Prostate gland (tissue), 2 donors: ENCODE results near the gene EPS8. TPM values are rescaled to one million over a fixed set of nuclear protein-coding genes. Genes with fewer than 3 reads are reported as not detected.
"Not testable (repeated sequence)": the region's sequence is repeated elsewhere in the genome, so short reads cannot be mapped to it uniquely, and the experiment has no call there.

Experiments
- DNase-seq: peaks from one replicate; pipeline ENCODE4 v3.0.0-alpha.2; 2019; ENCODE audit warnings: low spot score
- H3K27ac ChIP-seq, 2 donors: fragments of 200-600 bp; sonication (generic); 2 replicates each; pipeline ENCODE4 v1.5.1; 2017 to 2019
- H3K27me3 ChIP-seq: fragments of 200-600 bp; sonication (generic); replicated peaks from 2 replicates; pipeline ENCODE4 v1.5.1; 2019; ENCODE audit not compliant: insufficient read depth
- H3K36me3 ChIP-seq, 2 donors: fragments of 200-600 bp; sonication (generic); 1 replicate in 1 of 2; 2 replicates in 1 of 2; pipeline versions ENCODE4 v1.5.1 to v1.8.1; 2017 to 2019
- H3K4me1 ChIP-seq: fragments of 200-600 bp; sonication (generic); replicated peaks from 2 replicates; pipeline ENCODE4 v1.5.1; 2019
- H3K4me3 ChIP-seq, 2 donors: fragments of 200-600 bp; sonication (generic); 2 replicates each; pipeline ENCODE4 v1.5.1; 2017 to 2019
- H3K9me3 ChIP-seq: fragments of 200-600 bp; sonication (generic); 2 replicates; pipeline ENCODE4 v1.5.1; 2017
- POLR2A ChIP-seq: fragments of 450-650 bp; IDR thresholded peaks from one replicate; pipeline ENCODE4 v1.6.1; 2016; ENCODE audit warnings: antibody characterized with exemption, mild to moderate bottlenecking
- POLR2AphosphoS5 ChIP-seq: sonication (generic); formaldehyde crosslinking; IDR thresholded peaks from one replicate; pipeline ENCODE4 v1.6.1; 2017; ENCODE audit warnings: antibody characterized with exemption
- WGBS: methylation state at CpG from one replicate; pipeline ENCODE4 v1.1.5; 2018; 5-methylcytosine and 5-hydroxymethylcytosine counted together
- intact Hi-C: fragments of 100-400 bp; cut with DNase I; formaldehyde crosslinking; loops from one replicate; pipeline ENCODE4 v1.14.2; 2022
- total RNA-seq, 2 donors: library from RNA; depleted of rRNA; stranded (reverse); fragments of >200 nt; gene quantifications; one replicate each; pipeline ENCODE4 v1.1.0, GENCODE V29; 2016
- TF ChIP-seq, protein P1 (sequence below), 4 experiments: fragments of 200-600 bp in 2 of 4; fragments of 450-650 bp in 2 of 4; sonication (generic) in 2 of 4; IDR thresholded peaks; 1 replicate in 3 of 4; 2 replicates in 1 of 4; pipeline ENCODE4 v1.5.1; 2016 to 2019; ENCODE audit warnings: antibody characterized with exemption in 4 of 4, mild to moderate bottlenecking in 2 of 4, moderate library complexity in 2 of 4

EPS8 gene
- total RNA-seq, 2 donors from 2014 or later: 47.5 to 67.4 TPM

DNA sequence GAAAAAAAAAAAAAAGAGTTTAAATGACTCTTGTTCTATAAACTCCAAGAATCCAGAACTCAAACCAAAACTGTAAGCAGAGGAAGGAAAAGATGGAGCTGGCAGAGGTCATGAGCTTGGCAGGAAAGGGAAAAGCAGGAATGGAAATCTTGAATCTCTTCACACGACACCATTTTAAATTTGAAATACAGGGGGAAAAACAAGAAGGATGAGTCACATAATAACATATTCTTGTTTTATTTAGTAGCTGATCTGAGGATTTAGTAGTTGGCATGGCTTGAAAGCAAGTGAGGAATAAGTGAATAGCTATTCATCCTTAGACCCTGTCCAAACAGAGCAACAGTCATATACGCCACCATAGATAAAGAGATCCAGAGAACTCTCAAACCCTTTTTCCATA lies 35.0 kb downstream of the EPS8 start:
- Histone ChIP-seq H3K27ac (no peak overlapping the region), H3K4me1 (no peaks in the 10 kb centered on the region), H3K9me3 (no peaks in the 10 kb centered on the region), H3K4me3 (no peak overlapping the region), H3K27me3 (no peaks in the 10 kb centered on the region), H3K36me3 (no peaks in the 10 kb centered on the region)
- TF ChIP-seq POLR2AphosphoS5 (no peak), POLR2A (no peak)
- TF ChIP-seq, protein P1, sequence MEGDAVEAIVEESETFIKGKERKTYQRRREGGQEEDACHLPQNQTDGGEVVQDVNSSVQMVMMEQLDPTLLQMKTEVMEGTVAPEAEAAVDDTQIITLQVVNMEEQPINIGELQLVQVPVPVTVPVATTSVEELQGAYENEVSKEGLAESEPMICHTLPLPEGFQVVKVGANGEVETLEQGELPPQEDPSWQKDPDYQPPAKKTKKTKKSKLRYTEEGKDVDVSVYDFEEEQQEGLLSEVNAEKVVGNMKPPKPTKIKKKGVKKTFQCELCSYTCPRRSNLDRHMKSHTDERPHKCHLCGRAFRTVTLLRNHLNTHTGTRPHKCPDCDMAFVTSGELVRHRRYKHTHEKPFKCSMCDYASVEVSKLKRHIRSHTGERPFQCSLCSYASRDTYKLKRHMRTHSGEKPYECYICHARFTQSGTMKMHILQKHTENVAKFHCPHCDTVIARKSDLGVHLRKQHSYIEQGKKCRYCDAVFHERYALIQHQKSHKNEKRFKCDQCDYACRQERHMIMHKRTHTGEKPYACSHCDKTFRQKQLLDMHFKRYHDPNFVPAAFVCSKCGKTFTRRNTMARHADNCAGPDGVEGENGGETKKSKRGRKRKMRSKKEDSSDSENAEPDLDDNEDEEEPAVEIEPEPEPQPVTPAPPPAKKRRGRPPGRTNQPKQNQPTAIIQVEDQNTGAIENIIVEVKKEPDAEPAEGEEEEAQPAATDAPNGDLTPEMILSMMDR (IDR thresholded peaks at IDR 0.05): no peak
- no peak for DNase-seq
- WGBS: 58% methylated on average over 2 of the region's 2 CpGs
- intact Hi-C loops: no loop called here

DNA sequence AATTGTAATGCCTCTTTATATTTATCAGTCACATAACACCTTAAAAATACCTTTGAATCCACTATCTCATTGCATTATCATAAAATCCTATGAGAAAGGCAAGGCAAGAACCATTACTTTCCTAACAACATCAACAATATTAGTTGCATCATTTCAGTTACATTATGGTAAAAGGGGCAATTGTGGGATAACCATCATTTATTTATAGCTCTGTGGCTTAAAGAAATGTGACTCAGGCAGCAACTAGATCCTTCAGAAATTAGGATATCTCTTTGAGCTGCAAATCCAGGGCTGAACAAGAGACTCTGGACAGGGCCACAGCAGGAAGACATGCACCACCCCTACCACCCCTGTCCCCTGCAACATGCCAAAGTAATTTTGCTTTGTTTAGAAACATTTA lies 36.4 kb downstream of the EPS8 start:
- Histone ChIP-seq H3K4me1 (no peaks in the 10 kb centered on the region), H3K36me3 (no peaks in the 10 kb centered on the region), H3K9me3 (no peaks in the 10 kb centered on the region), H3K27me3 (no peaks in the 10 kb centered on the region), H3K27ac (no peak overlapping the region), H3K4me3 (no peak overlapping the region)
- intact Hi-C loops: no loop called here
- no peak for DNase-seq
- TF ChIP-seq POLR2A (no peak), POLR2AphosphoS5 (no peak)
- TF ChIP-seq, protein P1 (IDR thresholded peaks at IDR 0.05): no peak

DNA sequence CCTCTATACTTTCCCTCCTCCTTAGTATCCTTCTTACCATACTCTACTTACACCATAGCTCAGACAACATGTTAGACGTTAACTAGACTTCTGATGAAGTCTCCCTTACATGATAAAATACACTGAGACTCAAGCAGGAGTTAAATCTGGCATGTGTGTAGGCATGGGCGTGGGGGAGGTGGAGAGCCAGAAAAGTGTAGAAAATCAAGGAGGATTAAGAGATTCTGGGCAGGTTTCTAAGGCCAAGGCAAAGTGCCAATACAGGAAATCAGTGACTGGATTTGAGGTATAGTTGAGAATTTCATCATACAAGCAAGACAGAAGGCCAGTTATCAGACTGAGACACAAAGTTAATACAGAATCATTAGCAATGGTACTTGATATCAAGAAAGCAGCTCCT lies 37.4 kb downstream of the EPS8 start:
- H3K9me3 ChIP-seq: no peaks in the 10 kb centered on the region

DNA sequence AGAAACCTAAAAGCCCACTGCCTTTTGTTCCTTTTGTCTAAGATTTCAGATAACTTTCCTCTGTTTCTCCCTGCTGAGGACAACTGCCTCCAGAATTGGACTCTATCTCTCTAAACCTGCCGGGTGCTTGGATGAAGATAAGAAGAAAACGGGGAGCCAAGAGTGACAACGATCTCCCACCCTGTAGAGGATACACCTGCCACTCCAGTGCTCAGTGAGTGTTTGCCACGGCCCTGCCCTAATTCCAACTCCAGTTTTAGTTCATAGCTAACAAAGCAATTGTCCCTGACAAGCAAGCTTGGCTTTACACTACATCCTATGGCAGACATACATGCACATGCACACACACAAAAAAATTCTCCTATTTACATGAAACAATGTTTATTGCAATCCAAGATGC lies 39.3 kb downstream of the EPS8 start:
- Histone ChIP-seq H3K27ac (no peak overlapping the region), H3K9me3 (no peaks in the 10 kb centered on the region), H3K4me3 (no peak overlapping the region), H3K27me3 (no peaks in the 10 kb centered on the region), H3K4me1 (no peaks in the 10 kb centered on the region), H3K36me3 (no peaks in the 10 kb centered on the region)
- 74% methylated on average over 4 of the region's 4 CpGs for WGBS
- DNase-seq: no peak
- intact Hi-C loops: no loop called here
- TF ChIP-seq POLR2AphosphoS5 (no peak), POLR2A (no peak)
- TF ChIP-seq, protein P1 (IDR thresholded peaks at IDR 0.05): no peak

More for the DNA sequence above, 37.4 kb downstream of the EPS8 start:
- 91% methylated on average over 2 of the region's 2 CpGs for WGBS
- no peaks in the 10 kb centered on the region for H3K27me3 ChIP-seq
- TF ChIP-seq, protein P1 (IDR thresholded peaks at IDR 0.05): no peak
- TF ChIP-seq POLR2A (no peak), POLR2AphosphoS5 (no peak)
- no peak overlapping the region for H3K4me3 ChIP-seq
- H3K27ac ChIP-seq: no peak overlapping the region
- intact Hi-C loops: no loop called here
- no peaks in the 10 kb centered on the region for H3K4me1 ChIP-seq
- no peak for DNase-seq
- no peaks in the 10 kb centered on the region for H3K36me3 ChIP-seq

DNA sequence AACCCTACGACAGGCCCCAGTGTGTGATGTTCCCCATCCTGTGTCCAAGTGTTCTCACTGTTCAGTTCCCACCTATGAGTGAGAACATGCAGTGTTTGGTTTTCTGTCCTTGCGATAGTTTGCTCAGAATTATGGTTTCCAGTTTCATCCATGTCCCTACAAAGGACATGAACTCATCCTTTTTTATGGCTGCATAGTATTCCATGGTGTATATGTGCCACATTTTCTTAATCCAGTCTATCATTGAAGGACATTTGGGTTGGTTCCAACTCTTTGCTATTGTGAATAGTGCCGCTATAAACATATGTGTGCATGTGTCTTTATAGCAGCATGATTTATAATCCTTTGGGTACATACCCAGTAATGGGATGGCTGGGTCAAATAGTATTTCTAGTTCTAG lies 47.3 kb downstream of the EPS8 start:
- intact Hi-C loops, H3K27ac ChIP-seq, H3K36me3 ChIP-seq, H3K9me3 ChIP-seq, H3K4me1 ChIP-seq, H3K27me3 ChIP-seq, H3K4me3 ChIP-seq, DNase-seq: not testable (repeated sequence)
- WGBS: 96% methylated on average over 3 of the region's 3 CpGs

DNA sequence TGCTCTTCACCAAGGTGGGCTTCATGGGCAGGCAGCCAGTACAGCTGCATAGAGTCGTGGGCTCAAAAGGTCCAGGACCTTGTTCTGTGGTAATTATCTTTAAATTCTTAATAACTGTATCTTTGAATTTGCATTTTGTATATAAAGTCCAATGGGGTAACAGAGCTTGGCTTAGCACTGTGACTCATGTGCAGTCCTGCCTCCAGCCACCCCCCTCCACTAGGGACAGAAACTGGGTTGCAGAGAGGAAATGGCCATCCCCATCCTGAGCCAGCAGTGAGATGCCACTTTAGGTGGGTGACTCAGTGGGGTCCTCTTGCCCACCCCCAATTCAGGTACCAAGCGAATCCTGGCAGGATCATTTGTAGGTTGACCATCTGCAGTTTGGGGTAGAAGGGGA lies 48.1 kb downstream of the EPS8 start:
- DNase-seq: no peak
- intact Hi-C loops: no loop called here
- no peak overlapping the region for H3K4me3 ChIP-seq
- 91% methylated on average over 2 of the region's 2 CpGs for WGBS
- H3K27ac ChIP-seq: no peak overlapping the region
- H3K36me3 ChIP-seq: no peaks in the 10 kb centered on the region
- H3K4me1 ChIP-seq: no peaks in the 10 kb centered on the region
- no peaks in the 10 kb centered on the region for H3K27me3 ChIP-seq
- TF ChIP-seq POLR2AphosphoS5: no peak
- TF ChIP-seq, protein P1 (IDR thresholded peaks at IDR 0.05): no peak
- no peak for TF ChIP-seq POLR2A
- H3K9me3 ChIP-seq: no peaks in the 10 kb centered on the region

DNA sequence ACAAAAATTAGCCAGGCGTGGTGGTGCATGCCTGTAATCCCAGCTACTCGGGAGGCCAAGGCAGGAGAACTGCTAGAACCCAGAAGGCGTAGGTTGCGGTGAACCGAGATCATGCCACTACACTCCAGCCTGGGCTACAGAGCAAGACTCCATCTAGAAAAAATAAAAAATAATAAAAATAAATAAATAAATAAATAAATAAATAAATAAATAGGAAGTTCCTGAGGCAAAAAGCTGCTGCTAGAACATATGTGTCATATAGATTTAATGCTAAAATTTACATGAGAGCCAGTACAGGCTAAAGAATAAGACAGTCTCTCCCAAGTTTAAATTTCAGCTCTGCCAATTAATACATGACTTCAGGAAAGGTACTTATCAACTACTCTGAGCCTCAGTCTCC lies 48.8 kb downstream of the EPS8 start:
- H3K27ac ChIP-seq, H3K27me3 ChIP-seq, H3K4me1 ChIP-seq, H3K36me3 ChIP-seq, DNase-seq, H3K4me3 ChIP-seq, H3K9me3 ChIP-seq, intact Hi-C loops: not testable (repeated sequence)
- 97% methylated on average over 5 of the region's 5 CpGs for WGBS
